Stomach (tissue), 4 donors: ENCODE measurements around the gene KIF5A.

Source experiments
- EP300 ChIP-seq: sonication (generic); formaldehyde crosslinking; IDR thresholded peaks from one replicate; pipeline ENCODE4 v1.6.1; 2017; ENCODE audit warnings: antibody characterized with exemption
- TF ChIP-seq, protein P1 (sequence below), 7 experiments: fragments of 450-650 bp in 4 of 7; fragments of 200-600 bp in 3 of 7; sonication (generic) in 3 of 7; IDR thresholded peaks; one replicate each; pipeline ENCODE4 v1.5.1; 2016 to 2019; ENCODE audit warnings: antibody characterized with exemption in 7 of 7, control low read depth in 2 of 7, mild to moderate bottlenecking in 1 of 7

DNA sequence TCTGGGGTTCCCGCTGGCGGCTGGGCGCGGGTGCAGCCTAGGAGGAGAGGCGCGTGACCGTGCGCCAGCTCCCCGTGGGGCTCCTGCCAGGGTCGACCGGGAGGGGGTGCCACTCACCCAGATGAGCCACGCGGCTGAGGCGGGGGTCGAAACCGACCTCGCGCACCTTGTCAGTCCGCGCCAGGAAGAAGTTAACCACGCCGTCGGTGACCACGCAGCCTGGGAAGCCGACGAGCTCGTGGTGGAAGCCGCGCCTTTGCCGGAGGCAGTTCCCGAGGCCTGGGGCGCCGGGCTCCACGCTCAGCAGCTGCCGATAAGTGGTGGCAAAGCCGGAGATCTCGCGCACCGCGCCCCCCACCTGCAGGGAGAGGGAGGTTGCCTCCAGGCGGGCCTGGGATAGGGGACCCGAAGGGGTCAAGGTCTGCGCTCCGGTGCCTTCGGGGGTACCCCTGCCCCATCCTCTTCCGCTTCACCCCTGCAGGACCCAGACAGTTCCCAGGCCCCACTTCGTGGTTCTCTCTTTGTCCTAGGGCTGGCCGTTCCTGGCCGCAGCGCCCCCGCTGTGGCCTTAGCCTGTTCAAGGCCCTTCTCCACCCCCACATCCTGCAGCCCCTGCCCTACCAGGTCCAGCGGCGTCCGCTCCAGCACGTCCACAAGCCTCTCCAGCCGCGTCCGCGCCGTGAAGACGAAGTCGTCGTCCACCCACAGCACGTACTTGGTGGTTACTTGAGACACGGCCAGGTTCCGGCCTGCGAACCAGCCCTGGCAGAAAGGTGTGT is 77.8 kb downstream of the KIF5A start:
- TF ChIP-seq, protein P1, sequence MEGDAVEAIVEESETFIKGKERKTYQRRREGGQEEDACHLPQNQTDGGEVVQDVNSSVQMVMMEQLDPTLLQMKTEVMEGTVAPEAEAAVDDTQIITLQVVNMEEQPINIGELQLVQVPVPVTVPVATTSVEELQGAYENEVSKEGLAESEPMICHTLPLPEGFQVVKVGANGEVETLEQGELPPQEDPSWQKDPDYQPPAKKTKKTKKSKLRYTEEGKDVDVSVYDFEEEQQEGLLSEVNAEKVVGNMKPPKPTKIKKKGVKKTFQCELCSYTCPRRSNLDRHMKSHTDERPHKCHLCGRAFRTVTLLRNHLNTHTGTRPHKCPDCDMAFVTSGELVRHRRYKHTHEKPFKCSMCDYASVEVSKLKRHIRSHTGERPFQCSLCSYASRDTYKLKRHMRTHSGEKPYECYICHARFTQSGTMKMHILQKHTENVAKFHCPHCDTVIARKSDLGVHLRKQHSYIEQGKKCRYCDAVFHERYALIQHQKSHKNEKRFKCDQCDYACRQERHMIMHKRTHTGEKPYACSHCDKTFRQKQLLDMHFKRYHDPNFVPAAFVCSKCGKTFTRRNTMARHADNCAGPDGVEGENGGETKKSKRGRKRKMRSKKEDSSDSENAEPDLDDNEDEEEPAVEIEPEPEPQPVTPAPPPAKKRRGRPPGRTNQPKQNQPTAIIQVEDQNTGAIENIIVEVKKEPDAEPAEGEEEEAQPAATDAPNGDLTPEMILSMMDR (IDR thresholded peaks at IDR 0.05), result no peak
- no peak for TF ChIP-seq EP300
